ENCODE data around the gene RIBC2. TPM values are rescaled to one million over a fixed set of nuclear protein-coding genes. Genes with fewer than 3 reads are reported as not detected.

RIBC2 gene
- total RNA-seq, 1 experiment from 2014 or later: 2.7 TPM

DNA sequence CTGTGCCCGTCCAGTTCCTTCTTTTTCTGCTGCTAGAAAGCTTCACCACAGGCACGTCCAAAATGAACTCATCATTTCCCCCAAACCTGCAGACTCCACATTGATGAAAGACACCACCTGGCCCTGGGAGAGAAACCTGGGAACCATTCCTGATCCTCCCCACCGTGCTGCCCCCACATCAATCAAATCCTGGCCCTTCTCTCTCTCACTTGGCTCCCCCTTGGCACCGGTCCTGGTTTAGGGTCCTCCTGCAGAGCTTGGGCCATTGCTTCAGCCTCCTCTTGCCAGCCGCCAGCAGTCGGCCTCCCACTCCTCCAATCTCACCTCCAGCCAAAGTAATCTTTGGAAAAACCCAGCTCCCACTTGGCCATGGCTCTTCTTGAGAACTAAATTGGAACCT lies 38.5 kb downstream of the RIBC2 start:
- Histone ChIP-seq H3K4me1 (ENCODE audit: insufficient read depth, low read length) (no peaks in the 10 kb centered on the region), H3K9ac (ENCODE audit: low read length) (no peak overlapping the region), H3K27ac (ENCODE audit: low read length) (no peak overlapping the region), H3K9me2 (replicated peaks; ENCODE audit: low read length) (no peaks in the 10 kb centered on the region), H3K9me3 (ENCODE audit: low read length) (no peaks in the 10 kb centered on the region), H2AFZ (ENCODE audit: low read length) (no peak overlapping the region), H3F3A (ENCODE audit: low read length, unreplicated experiment) (no peaks in the 10 kb centered on the region), H3K27me3 (ENCODE audit: low read length) (no peaks in the 10 kb centered on the region), H3K36me3 (ENCODE audit: low read depth, low read length) (no peaks in the 10 kb centered on the region), H3K79me2 (ENCODE audit: low read length) (no peaks in the 10 kb centered on the region), H4K20me1 (ENCODE audit: low read length) (no peaks in the 10 kb centered on the region), H3K4me3 (ENCODE audit: low read length) (no peak overlapping the region), H3K4me2 (ENCODE audit: low read length) (no peak overlapping the region)
- DNase-seq: no peak
- no peak for ATAC-seq
- TF ChIP-seq, protein P1, sequence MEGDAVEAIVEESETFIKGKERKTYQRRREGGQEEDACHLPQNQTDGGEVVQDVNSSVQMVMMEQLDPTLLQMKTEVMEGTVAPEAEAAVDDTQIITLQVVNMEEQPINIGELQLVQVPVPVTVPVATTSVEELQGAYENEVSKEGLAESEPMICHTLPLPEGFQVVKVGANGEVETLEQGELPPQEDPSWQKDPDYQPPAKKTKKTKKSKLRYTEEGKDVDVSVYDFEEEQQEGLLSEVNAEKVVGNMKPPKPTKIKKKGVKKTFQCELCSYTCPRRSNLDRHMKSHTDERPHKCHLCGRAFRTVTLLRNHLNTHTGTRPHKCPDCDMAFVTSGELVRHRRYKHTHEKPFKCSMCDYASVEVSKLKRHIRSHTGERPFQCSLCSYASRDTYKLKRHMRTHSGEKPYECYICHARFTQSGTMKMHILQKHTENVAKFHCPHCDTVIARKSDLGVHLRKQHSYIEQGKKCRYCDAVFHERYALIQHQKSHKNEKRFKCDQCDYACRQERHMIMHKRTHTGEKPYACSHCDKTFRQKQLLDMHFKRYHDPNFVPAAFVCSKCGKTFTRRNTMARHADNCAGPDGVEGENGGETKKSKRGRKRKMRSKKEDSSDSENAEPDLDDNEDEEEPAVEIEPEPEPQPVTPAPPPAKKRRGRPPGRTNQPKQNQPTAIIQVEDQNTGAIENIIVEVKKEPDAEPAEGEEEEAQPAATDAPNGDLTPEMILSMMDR (conservative IDR thresholded peaks at IDR 0.05; ENCODE audit: low read depth, low read length): no peak
- no peak for TF ChIP-seq EZH2phosphoT487 (IDR thresholded peaks at IDR 0.05; ENCODE audit: borderline replicate concordance, low read length)
- TF ChIP-seq EZH2 (IDR thresholded peaks at IDR 0.05; ENCODE audit: low read length, unreplicated experiment): no peak
- ChIA-PET CTCF (no interaction called here), POLR2A (ENCODE audit: unreplicated experiment) (no interaction called here)
- BruUV-seq (replicated peaks): no TSS peak
- intact Hi-C loops (cut with micrococcal nuclease): no loop called here

DNA sequence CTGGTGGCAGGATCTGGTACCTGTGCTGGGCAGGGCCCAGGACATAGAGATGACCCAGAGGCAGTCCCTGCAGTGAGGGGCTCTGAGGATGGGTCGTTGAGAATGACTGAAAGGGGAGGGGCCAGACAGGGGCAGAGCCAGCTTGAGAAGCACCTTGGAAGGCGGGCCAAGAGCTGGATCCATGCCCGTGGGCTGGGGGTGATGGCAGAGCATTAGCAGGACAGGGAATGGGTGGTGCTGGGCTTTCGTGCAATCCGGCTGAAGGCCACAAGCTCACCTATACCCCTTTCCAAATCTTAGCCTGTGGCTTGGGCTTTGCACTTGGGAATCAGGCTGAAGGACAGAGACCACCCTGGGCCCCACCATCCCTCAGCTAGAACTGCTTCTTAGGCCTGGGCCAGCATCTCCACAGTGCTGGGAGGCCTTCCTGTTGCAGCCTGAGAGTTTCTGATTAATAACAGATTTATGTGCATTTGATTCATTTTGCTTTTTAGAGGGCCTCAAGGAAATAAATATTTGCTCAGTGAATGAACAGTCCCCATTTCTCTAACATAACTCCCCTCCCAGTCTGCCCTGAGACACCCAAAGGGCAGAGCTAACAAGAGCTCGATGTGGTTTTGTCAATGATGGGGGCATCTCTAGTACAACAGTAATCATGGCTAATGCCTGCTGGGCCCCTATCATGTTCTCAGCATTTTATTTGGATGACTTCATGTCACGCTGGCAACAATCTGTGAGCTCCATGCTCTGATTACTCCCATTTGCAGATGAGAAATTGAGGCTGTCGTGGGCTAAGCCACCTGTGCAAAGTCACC lies 39.3 kb downstream of the RIBC2 start:
- CTCF ChIA-PET: no interaction called here
- POLR2A ChIA-PET (ENCODE audit: unreplicated experiment): no interaction called here
- no peaks in the 10 kb centered on the region for H3K27me3 ChIP-seq (ENCODE audit: low read length)

More for the DNA sequence above, 39.3 kb downstream of the RIBC2 start:
- Histone ChIP-seq H3K27ac (ENCODE audit: low read length) (no peak overlapping the region), H3K36me3 (ENCODE audit: low read depth, low read length) (no peaks in the 10 kb centered on the region), H4K20me1 (ENCODE audit: low read length) (no peaks in the 10 kb centered on the region), H3K4me3 (ENCODE audit: low read length) (no peak overlapping the region), H2AFZ (ENCODE audit: low read length) (no peak overlapping the region), H3K9me3 (ENCODE audit: low read length) (no peaks in the 10 kb centered on the region), H3K9ac (ENCODE audit: low read length) (no peak overlapping the region), H3K4me1 (ENCODE audit: insufficient read depth, low read length) (no peaks in the 10 kb centered on the region), H3F3A (ENCODE audit: low read length, unreplicated experiment) (no peaks in the 10 kb centered on the region), H3K79me2 (ENCODE audit: low read length) (no peaks in the 10 kb centered on the region), H3K4me2 (ENCODE audit: low read length) (no peak overlapping the region), H3K9me2 (replicated peaks; ENCODE audit: low read length) (no peaks in the 10 kb centered on the region)
- ATAC-seq (no peak), DNase-seq (no peak)
- TF ChIP-seq EZH2phosphoT487 (IDR thresholded peaks at IDR 0.05; ENCODE audit: borderline replicate concordance, low read length): no peak
- TF ChIP-seq EZH2 (IDR thresholded peaks at IDR 0.05; ENCODE audit: low read length, unreplicated experiment): no peak
- TF ChIP-seq, protein P1 (conservative IDR thresholded peaks at IDR 0.05; ENCODE audit: low read depth, low read length): no peak
- intact Hi-C loops (cut with micrococcal nuclease): no loop called here
- BruUV-seq (replicated peaks): no TSS peak

Data from PC-3 (cell line).